Measurements from ENCODE around the gene NKTR.

Gene NKTR

DNA sequence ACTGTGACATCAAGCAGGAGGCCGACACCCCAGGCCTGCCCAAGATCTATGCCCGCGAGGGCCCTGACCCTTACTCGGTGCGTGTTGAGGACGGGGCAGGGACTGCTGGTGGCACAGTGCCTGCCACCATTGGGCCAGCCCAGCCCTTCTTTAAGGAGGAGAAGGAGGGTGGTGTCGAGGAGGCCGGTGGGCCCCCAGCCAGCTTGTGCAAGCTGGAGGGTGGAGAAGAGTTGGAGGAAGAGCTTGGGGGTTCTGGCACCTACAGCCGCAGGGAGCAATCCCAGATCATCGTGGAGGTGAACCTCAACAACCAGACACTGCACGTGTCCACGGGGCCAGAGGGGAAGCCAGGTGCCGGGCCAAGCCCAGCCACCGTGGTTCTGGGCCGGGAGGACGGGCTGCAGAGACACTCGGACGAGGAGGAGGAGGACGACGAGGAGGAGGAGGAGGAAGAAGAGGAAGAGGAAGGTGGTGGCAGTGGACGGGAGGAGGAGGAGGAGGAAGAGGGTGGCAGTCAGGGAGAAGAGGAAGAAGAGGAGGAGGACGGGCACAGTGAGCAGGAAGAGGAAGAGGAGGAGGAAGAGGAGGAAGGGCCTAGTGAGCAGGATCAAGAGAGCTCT lies 58.4 kb downstream of the NKTR start:
- DNase-seq (ENCODE audit: low read depth): no peak
- no peak overlapping the region for H3K4me3 ChIP-seq (ENCODE audit: low read depth, low read length)

DNA sequence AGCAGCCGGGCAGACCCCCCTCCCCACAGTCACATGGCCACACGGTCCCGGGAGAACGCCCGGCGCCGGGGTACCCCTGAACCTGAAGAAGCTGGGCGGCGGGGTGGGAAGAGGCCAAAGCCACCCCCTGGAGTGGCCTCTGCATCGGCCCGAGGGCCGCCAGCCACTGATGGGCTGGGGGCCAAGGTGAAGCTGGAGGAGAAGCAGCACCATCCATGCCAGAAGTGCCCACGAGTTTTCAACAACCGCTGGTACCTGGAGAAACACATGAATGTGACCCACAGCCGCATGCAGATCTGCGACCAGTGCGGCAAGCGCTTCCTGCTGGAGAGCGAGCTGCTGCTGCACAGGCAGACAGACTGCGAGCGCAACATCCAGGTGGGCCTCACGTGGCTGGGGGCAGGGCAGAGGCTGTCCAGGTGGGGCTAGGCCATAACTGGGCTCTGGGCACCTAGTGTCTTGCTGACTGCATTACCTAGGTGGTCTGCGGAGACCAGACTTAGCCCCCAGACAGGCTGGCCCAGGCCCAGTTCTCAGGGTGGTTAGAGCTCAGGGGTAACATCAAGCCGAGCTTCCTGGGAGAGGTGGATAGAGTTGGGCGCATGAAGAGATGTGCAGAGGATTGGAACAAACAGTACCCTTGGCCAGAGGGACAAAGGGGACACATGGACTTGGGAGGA lies 59.1 kb downstream of the NKTR start:
- DNase-seq (ENCODE audit: low read depth): no peak
- no peak overlapping the region for H3K4me3 ChIP-seq (ENCODE audit: low read depth, low read length)

DNA sequence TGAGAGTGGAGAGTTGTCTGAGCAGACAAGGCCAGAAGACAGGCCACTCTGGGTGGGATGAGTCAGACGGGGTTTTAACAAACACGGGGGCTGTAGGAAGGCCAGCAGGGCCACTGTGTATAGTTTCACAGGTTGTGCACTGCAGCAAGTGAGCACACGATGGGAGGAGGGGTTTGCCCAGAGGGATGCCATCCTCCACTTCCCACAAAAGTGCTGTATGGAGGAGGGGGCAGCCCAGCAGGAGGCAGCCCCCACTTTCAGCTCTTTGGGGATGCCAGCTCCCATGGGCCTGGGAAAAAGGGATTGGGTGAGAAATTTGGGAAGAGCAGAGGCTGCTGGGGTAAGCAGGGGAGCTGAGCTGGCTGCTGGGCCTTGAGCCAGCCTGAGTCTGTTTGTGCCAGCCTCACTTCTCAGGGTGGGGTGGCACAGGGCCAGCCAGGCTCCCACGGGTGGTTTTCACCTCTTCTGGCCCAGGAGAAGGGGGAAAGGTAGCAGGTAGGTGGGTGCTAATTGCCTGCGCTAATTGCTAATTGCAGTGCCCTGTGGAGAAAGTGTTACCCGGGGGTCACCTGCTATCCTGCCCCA lies 59.7 kb downstream of the NKTR start:
- DNase-seq (ENCODE audit: low read depth): no peak
- H3K4me3 ChIP-seq (ENCODE audit: low read depth, low read length): no peak overlapping the region

DNA sequence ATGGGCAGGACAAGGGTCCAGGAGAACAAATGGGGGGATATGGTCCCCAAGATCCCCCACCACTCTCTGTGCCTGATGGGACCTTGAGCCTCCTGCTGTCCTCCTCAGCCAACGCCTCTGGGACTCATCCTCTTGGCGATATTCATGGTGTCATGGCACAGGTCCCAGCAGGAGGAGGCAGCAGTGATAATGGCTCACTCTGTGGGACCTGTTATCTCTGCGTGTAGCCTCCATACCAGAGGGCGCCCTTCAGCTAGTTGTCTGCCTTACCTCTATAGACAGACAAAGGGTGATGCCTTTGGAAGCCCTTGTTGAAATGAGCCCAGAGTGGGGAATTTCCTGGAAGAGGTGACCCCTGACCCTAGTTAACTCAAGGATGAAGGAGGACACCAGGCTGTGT lies 60.4 kb downstream of the NKTR start:
- no peak for DNase-seq (ENCODE audit: low read depth)
- H3K4me3 ChIP-seq (ENCODE audit: low read depth, low read length): no peak overlapping the region

DNA sequence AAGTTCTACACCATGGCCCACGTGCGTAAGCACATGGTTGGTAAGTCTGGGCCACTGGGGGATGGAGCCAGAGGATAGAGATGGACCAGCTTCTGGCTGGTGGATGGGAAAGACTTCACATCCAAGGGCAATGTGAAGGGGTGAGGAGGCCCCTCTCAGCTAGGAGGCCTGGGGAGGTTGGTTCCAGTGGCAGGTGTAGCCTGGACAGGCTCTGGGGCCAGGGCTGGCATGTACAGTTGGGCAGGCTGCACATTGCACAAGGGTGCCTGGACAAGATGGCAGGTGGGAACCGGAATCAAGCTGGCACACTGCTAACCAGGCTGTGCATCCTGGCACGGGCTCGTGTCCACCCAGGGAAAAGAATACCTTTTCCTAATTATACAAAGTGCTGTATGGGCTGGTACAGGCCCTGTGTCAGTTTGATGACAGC lies 61.1 kb downstream of the NKTR start:
- DNase-seq (ENCODE audit: low read depth): no peak
- no peak overlapping the region for H3K4me3 ChIP-seq (ENCODE audit: low read depth, low read length)

DNA sequence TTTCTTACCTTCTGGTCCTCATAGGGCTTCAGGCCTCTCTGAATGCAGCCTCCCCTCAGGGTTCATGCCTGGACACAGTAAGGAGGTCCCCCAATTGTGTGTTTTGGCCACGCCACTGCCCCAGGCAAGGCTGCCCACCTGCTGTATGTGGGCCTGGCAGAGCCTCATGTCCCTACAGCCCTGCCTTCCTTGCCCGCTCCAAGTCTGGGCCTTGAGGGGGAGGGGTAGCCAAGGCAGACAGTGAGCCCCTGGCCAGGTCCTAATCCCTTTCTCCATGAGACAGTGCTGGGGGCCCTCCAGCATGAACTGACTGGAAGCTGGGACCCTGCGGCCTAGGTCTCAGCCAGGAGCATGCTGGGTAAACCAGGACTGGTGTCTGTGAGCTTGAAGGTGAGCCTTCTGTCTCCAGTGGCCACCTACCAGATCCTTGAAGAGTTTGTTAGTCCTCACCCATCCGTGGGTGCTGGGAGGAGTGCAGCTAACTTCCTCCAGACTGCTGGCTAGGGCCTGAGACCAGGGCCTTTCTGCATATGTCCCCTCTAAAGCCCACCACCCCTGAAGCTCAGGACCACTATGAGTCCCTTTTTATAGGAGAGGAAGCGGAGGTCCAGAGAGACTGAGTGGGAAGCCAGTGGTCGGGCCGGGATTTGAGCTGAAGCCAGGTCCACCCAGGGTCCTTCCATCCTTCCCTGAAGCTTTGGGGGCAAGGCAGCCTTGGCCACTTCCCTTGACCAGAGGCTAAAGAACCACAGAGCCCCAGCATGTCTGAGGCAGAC lies 61.7 kb downstream of the NKTR start:
- H3K4me3 ChIP-seq (ENCODE audit: low read depth, low read length): no peak overlapping the region
- no peak for DNase-seq (ENCODE audit: low read depth)

DNA sequence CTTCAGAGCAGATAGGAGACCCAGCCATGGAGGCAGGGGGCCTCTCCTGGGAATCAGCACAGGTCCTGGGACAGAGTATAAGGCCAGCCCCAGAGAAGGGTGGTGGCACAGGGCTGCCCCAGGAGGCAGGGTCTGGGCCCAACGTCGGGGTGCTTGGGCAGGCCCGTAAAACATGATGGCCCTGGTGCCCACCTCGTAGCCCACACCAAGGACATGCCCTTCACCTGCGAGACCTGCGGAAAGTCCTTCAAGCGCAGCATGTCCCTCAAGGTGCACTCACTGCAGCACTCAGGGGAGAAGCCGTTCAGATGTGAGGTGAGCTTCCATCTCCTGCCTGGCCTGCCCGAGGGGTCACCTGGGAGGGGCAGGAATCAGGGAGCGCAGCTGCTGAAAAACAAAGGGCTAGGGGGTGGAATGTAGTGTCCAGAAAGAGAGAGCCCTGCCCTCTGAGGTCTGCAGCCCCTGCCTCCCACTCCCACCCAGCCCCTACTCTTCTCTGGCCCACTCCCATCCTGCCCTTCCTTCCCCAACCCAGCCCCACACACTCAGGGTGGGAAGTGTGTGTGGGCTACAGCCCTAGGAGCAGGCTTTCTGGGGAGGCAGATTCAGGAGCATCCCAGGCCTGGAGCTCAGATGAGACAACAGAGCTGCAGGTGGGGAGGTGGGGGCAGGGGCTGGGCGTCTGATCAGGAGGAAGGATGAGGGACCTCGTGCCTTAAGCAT lies 62.5 kb downstream of the NKTR start:
- DNase-seq (ENCODE audit: low read depth): no peak
- no peak overlapping the region for H3K4me3 ChIP-seq (ENCODE audit: low read depth, low read length)

DNA sequence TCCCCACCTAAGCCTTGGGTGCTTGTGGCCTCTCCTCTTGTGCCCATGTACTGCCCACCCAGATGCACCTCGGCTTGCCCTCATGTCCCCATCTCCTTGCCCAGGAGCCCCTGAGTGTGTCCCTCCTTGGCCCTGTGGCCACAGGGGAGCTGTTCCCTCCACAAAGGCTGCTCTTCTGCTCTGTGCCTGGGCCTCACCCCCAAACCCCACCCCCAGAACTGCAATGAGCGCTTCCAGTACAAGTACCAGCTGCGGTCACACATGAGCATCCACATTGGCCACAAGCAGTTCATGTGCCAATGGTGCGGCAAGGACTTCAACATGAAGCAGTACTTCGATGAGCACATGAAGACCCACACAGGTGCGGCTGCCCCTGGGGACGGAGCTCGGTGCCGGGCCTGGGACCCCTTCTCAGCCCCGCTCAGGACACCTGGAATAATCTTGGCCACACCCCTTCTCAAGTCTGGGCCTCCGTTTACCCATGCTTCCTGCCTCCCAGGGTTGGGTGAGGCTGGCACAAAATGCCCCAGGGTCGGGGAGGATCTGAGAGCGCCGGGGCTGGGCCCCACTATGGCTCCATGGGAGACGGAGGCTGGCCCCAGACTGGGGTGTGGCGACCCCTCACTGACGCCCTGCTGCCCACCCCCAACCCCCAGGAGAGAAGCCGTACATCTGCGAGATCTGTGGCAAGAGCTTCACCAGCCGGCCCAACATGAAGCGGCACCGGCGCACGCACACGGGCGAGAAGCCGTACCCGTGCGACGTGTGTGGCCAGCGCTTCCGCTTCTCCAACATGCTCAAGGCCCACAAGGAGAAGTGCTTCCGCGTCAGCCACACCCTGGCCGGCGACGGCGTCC lies 63.3 kb downstream of the NKTR start:
- H3K4me3 ChIP-seq (ENCODE audit: low read depth, low read length): no peak overlapping the region

DNA sequence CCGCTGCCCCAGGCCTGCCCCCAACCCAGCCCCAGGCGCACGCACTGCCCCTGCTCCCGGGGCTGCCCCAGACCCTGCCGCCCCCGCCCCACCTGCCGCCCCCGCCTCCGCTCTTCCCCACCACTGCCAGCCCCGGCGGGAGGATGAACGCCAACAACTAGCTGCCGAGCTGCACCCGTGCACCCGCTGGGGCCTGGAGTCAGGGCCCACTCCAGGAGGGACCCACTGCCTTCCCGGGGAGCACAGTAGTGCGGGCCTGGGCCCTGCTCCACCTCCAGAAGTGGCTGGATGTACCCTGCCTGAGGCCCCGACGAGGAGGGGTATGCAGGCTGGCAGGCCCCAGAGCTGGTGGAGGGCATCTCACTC lies 63.9 kb downstream of the NKTR start:
- DNase-seq (ENCODE audit: low read depth): no peak
- H3K4me3 ChIP-seq (ENCODE audit: low read depth, low read length): no peak overlapping the region

More for the DNA sequence above, 63.3 kb downstream of the NKTR start:
- DNase-seq (ENCODE audit: low read depth): no peak

DNA sequence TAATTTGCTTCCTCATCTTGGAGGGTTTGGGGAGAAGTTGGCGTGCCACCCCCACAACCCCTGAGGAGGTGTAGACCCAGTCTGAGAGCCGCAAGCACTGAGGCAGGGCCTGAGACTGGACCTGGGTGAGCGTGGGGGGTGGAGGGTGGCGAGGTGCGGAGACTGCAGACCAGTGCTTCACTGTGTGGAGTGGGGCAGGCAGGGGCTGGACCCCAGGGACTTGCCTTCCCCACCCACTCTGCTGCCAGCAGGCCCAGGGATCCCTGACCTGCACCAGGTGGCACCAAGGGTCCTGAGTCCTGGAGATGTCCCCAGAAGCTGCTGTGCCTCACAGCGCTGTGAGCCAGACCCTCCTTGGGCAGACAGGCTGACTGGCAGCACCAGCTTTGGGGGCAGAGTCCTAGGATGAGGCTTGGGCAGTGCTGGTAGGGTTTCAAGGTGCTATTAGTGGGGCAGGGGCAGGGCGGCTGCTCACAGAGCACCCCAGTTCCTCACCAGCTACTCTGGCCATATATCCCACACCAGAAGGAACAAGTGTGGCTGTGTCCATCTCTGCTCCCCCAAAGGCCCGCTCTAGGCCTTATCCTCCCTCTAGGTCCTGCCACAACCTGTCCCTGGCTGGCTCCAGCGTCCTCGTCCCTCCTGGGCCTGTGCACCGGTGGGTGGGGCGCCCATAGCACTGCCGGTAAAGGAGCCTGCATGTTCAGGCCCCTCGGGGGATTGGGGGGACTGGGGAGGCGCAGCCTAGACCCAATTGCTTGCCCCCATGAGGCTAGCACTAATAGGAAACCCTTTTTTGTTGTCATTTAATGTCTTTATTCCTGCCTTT lies 64.8 kb downstream of the NKTR start:
- H3K4me3 ChIP-seq (ENCODE audit: low read depth, low read length): no peak overlapping the region
- DNase-seq (ENCODE audit: low read depth): no peak

DNA sequence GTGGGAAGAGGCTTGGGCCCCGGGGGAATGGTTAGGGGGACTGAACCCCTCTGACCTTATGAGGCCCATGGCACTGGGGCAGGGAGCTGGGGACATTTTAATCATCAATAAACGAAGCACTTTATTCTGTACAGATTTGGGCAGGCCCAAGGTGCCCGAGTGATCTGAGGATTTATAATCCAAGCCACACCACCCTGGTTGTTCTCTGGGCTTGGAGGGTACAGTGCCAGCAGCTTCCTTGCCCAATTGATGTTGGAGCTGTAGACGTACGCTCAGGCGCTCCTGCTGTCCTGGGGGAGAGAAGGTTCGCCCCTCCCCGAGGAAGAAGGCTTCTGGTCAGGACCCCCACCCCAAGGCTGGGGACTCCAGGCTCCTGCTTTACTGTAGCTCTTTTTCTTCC lies 65.5 kb downstream of the NKTR start:
- no peak for DNase-seq (ENCODE audit: low read depth)
- no peak overlapping the region for H3K4me3 ChIP-seq (ENCODE audit: low read depth, low read length)

DNA sequence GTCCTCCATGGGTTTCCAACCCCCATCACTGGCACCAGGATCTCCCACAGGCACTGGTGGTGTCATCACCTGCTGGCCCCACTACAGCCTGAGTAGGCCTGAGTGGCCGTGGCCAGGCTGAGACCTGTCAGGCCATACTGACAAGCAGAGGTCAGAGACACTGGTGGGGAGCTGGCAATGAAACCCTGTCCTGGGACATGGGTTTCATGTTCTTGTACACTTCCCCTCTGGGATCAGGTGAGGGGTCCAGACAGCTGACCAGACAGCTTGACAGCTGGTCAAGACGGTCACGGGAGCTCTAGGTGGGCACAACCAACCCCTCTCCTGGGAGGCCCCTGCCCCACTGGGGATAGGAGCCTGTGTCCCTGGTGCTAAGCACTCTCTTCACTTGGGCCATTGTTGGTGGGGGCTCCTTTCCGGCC lies 66.1 kb downstream of the NKTR start:
- DNase-seq (ENCODE audit: low read depth): no peak
- H3K4me3 ChIP-seq (ENCODE audit: low read depth, low read length): no peak overlapping the region

DNA sequence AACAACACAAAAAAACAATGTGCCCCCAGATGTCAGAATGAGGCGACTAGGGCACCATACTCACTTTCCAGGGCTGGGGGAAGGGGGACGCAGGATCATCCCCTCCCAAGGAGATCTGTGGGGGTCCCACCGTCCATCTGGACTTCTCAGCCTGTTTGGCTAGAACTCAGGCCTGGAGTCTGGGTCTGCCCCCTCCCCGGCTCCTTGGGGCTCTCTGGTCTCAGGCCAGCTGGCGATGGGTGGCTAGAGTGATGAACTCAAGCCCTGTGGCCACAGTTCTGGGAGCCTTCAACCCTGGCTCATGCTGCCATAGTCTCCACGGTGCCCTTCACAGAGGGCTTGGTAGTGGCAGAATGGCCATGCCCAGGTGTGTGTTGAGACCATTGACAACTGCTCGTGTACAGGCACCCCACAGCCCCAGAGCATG lies 66.6 kb downstream of the NKTR start:
- no peak for DNase-seq (ENCODE audit: low read depth)
- no peak overlapping the region for H3K4me3 ChIP-seq (ENCODE audit: low read depth, low read length)

DNA sequence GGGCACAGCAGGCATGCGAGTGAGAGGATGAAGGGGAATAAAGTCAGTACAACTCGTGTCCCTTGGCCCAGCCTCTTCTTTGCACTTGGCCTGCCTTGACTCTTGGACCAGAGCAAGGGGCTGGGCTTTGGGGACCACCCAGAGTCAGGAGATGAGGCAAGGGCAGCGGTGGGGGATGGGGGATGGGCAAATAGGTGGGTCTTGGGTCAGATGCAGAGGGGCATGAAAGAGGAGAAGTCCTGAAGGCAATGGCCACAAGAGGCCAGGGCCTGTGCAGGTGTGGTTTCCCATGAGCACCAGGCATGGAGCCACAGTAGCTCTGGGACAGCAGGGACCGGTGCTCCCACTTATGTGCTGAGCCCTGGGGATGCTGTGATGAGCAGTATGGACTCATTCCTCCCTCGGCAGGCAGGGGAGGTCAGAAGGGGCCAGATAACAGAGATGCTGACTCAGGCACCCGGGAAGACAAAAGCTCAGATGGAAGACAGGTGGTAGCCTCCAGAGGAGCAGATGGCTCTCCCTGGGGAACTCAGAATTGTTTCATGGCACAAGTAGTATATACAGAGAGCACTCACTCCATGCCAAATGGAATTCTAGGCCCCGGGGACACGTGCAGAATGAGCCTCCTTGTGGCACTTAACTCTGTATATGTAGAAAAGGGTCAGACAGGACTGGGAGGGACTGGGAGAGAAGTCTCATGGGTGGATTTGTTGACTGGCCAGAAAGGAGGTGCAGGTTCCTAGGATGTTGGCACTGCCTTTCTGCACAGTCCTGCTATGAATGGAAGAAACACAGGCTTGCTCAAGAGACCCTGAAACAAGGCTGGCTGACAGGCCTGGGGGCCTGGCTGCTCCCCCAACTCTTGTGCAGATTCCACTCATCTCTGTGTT lies 67.3 kb downstream of the NKTR start:
- DNase-seq (ENCODE audit: low read depth): no peak
- no peak overlapping the region for H3K4me3 ChIP-seq (ENCODE audit: low read depth, low read length)

DNA sequence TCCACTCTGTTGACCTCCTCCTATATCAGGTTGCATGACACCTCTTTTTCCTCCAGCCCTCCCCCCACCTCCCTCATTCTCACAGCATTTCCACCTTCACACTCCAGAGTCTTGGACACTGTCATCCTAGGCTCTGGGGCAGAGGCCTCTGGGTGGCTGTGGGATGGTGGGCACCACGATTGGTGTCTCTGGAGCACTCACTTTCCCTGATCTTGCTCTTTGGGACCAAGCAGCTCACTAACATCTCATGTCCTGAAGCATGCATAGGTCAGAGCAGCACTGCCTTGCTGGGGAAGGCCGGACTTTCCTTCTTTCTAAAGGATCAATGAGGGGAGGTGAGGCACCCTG lies 67.9 kb downstream of the NKTR start:
- H3K4me3 ChIP-seq (ENCODE audit: low read depth, low read length): no peak overlapping the region
- DNase-seq (ENCODE audit: low read depth): no peak

DNA sequence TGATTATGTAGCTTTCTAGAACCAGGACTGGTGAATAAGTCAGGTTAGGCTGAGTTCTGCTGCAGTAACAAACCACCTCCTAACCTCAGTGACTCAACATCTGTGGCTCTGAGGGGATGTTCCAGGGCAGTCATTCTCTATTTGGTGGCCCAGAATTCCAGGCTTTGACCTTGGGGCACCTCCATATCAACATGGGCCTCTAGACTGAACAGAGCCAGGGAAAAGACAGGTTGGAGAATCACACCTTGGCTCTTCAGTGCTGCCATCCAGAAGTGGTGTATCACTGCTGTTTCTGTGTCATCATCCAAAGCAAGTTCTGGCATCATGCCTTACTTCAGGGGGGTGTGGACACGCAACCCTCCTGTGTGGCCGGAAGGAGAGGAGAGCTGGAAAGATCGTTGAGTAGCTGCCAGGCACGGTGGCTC lies 68.3 kb downstream of the NKTR start:
- no peak for DNase-seq (ENCODE audit: low read depth)

DNA sequence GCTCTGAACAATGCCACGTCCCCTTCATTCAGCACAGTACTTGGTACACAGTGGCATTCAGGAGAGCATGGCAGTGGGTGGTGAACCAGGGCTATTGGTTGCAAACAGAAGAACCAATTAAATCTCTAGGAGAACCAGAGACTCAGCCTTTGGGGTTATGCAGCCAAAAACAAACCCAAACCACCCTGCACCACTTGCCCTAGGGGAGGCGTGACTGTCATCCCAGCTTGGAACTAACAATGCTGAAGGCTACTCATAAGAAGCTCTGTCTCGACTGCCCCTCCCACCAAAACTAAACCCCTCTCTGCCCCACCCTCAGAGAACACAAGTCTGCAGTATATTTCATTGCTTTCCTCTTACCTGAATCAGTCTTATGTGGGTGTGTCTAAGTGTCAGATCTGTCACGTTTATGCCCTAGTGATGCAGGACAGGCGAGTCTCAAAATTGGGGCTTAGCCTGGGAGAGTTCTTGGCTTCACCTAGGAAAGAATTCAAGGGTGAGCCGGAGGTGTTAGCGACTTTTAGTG lies 69.6 kb downstream of the NKTR start:
- H3K4me3 ChIP-seq (ENCODE audit: low read depth, low read length): no peak overlapping the region
- no peak for DNase-seq (ENCODE audit: low read depth)

More for the DNA sequence above, 68.3 kb downstream of the NKTR start:
- H3K4me3 ChIP-seq (ENCODE audit: low read depth, low read length): no peak overlapping the region

Measured in skeletal muscle cell (primary cell).